Thyroid gland (tissue), 4 donors: ENCODE results near the gene CTNNA2. TPM values are rescaled to one million over a fixed set of nuclear protein-coding genes. Genes with fewer than 3 reads are reported as not detected.

Experiments
- DNase-seq, 2 donors: peaks; one replicate each; pipeline ENCODE4 v3.0.0-alpha.2; 2019
- H3K27ac ChIP-seq, 3 donors: fragments of 200-600 bp; sonication (generic); 1 replicate in 2 of 3; 2 replicates in 1 of 3; pipeline ENCODE4 v1.5.1; 2016 to 2019; ENCODE audit warnings: mild to moderate bottlenecking in 1 of 3, moderate library complexity in 1 of 3
- H3K27me3 ChIP-seq: fragments of 200-600 bp; sonication (generic); one replicate; pipeline ENCODE4 v1.5.1; 2019
- H3K36me3 ChIP-seq, 2 donors: fragments of 200-600 bp; sonication (generic); one replicate each; pipeline ENCODE4 v1.5.1; 2016 to 2019
- H3K4me1 ChIP-seq, 2 donors: fragments of 200-600 bp; sonication (generic); one replicate each; pipeline ENCODE4 v1.5.1; 2017 to 2019
- H3K4me3 ChIP-seq, 3 donors: fragments of 200-600 bp; sonication (generic); replicated peaks in 1 of 3; 1 replicate in 2 of 3; 2 replicates in 1 of 3; pipeline ENCODE4 v1.5.1; 2016; ENCODE audit warnings: mild to moderate bottlenecking in 1 of 3
- H3K9me3 ChIP-seq: fragments of 200-600 bp; sonication (generic); one replicate; pipeline ENCODE4 v1.5.1; 2017
- POLR2A ChIP-seq, 2 donors: fragments of 450-650 bp; IDR thresholded peaks; one replicate each; pipeline ENCODE4 v1.6.1; 2017; ENCODE audit warnings: antibody characterized with exemption in 2 of 2, mild to moderate bottlenecking in 2 of 2, moderate library complexity in 1 of 2
- WGBS, 2 donors: methylation state at CpG; one replicate each; pipeline ENCODE4 v1.1.5; 2017; 5-methylcytosine and 5-hydroxymethylcytosine counted together
- intact Hi-C: fragments of 100-400 bp; cut with DNase I; formaldehyde crosslinking; loops from one replicate; pipeline ENCODE4 v1.15.1; 2023
- total RNA-seq, 4 donors: library from RNA; depleted of rRNA; stranded (reverse); fragments of >200 nt; gene quantifications; one replicate each; pipeline ENCODE4 v1.2.3, GENCODE V29; 2016
- TF ChIP-seq, protein P1 (sequence below), 6 experiments: fragments of 200-600 bp in 3 of 6; fragments of 450-650 bp in 3 of 6; sonication (generic) in 3 of 6; IDR thresholded peaks; one replicate each; pipeline ENCODE4 v1.5.1; 2016 to 2019; ENCODE audit warnings: antibody characterized with exemption in 6 of 6, mild to moderate bottlenecking in 2 of 6, inconsistent platforms in 1 of 6, moderate library complexity in 1 of 6

The CTNNA2 gene
- total RNA-seq, 4 donors from 2014 or later, result 0.13 to 0.44 (median 0.22) TPM; not detected in 1

DNA sequence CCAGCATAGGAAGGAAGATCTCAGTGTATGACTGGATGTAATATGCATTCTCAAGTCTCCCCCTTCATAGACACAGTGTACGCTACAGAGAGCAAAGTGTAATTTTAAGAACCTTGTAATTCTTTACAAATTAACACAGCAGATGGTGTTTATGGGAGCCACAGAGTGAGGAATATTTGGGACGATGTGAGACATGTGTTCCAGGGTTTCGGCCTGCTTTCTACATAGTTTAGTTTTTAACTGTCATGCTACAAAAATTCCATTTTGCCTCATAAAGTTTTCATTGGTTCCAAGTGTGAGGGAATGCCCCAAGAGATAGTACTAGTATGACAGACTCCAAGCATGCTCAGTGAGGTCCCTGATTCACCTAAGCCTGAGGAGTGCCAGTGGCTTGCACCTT, 867.9 kb downstream of the CTNNA2 start:
- Histone ChIP-seq H3K9me3 (no peaks in the 10 kb centered on the region), H3K36me3 (no peaks in the 10 kb centered on the region), H3K27me3 (no peaks in the 10 kb centered on the region), H3K4me1 (no peaks in the 10 kb centered on the region), H3K27ac (no peak overlapping the region), H3K4me3 (no peak overlapping the region)
- intact Hi-C loops, result no loop called here
- 82 to 89% methylated on average over 3 of the region's 3 CpGs for WGBS, 2 donors
- no peak for TF ChIP-seq POLR2A (IDR thresholded peaks at IDR 0.05)
- TF ChIP-seq, protein P1, sequence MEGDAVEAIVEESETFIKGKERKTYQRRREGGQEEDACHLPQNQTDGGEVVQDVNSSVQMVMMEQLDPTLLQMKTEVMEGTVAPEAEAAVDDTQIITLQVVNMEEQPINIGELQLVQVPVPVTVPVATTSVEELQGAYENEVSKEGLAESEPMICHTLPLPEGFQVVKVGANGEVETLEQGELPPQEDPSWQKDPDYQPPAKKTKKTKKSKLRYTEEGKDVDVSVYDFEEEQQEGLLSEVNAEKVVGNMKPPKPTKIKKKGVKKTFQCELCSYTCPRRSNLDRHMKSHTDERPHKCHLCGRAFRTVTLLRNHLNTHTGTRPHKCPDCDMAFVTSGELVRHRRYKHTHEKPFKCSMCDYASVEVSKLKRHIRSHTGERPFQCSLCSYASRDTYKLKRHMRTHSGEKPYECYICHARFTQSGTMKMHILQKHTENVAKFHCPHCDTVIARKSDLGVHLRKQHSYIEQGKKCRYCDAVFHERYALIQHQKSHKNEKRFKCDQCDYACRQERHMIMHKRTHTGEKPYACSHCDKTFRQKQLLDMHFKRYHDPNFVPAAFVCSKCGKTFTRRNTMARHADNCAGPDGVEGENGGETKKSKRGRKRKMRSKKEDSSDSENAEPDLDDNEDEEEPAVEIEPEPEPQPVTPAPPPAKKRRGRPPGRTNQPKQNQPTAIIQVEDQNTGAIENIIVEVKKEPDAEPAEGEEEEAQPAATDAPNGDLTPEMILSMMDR (IDR thresholded peaks at IDR 0.05), result no peak
- no peak for DNase-seq

GRCh38 chr2:80381666-80382065, 868.8 kb downstream of the CTNNA2 start:
- Histone ChIP-seq H3K36me3 (no peaks in the 10 kb centered on the region), H3K27ac (no peak overlapping the region), H3K27me3 (no peaks in the 10 kb centered on the region), H3K4me1 (no peaks in the 10 kb centered on the region), H3K4me3 (no peak overlapping the region), H3K9me3 (no peaks in the 10 kb centered on the region)
- DNase-seq, result no peak
- no peak for TF ChIP-seq POLR2A (IDR thresholded peaks at IDR 0.05)
- TF ChIP-seq, protein P1 (IDR thresholded peaks at IDR 0.05), result no peak
- 90 to 94% methylated on average over 3 of the region's 3 CpGs for WGBS, 2 donors
- intact Hi-C loops, result no loop called here

- H3K4me1 ChIP-seq, result no peaks in the 10 kb centered on the region
- no peak for DNase-seq
- H3K4me3 ChIP-seq, result no peak overlapping the region
- intact Hi-C loops, result no loop called here
- H3K27me3 ChIP-seq, result no peaks in the 10 kb centered on the region
- WGBS, 2 donors, result 87 to 96% methylated on average over 2 of the region's 2 CpGs
- H3K36me3 ChIP-seq, result no peaks in the 10 kb centered on the region
- no peak overlapping the region for H3K27ac ChIP-seq
- H3K9me3 ChIP-seq, result no peaks in the 10 kb centered on the region
- TF ChIP-seq, protein P1 (IDR thresholded peaks at IDR 0.05), result no peak
- no peak for TF ChIP-seq POLR2A (IDR thresholded peaks at IDR 0.05)
These were observed 879.6 kb downstream of the CTNNA2 start for GRCh38 chr2:80392441-80392840.

- DNase-seq, result no peak
- intact Hi-C loops, result no loop called here
- WGBS, 2 donors, result 84 to 100% methylated on average over 1 of the region's 1 CpG
- Histone ChIP-seq H3K36me3 (no peaks in the 10 kb centered on the region), H3K4me1 (no peaks in the 10 kb centered on the region), H3K4me3 (no peak overlapping the region), H3K27ac (no peak overlapping the region), H3K9me3 (no peaks in the 10 kb centered on the region), H3K27me3 (no peaks in the 10 kb centered on the region)
- TF ChIP-seq, protein P1 (IDR thresholded peaks at IDR 0.05), result no peak
- no peak for TF ChIP-seq POLR2A (IDR thresholded peaks at IDR 0.05)
These were observed 881.1 kb downstream of the CTNNA2 start for GRCh38 chr2:80393991-80394390.

GRCh38 chr2:80395251-80395650, 882.4 kb downstream of the CTNNA2 start:
- Histone ChIP-seq H3K9me3 (no peaks in the 10 kb centered on the region), H3K27ac (no peak overlapping the region), H3K36me3 (no peaks in the 10 kb centered on the region), H3K4me1 (no peaks in the 10 kb centered on the region), H3K4me3 (no peak overlapping the region), H3K27me3 (no peaks in the 10 kb centered on the region)
- intact Hi-C loops, result no loop called here
- 93 to 96% methylated on average over 1 of the region's 1 CpG for WGBS, 2 donors
- no peak for DNase-seq
- TF ChIP-seq, protein P1 (IDR thresholded peaks at IDR 0.05), result no peak
- no peak for TF ChIP-seq POLR2A (IDR thresholded peaks at IDR 0.05)
